HepG2 (cell line): ENCODE data around the gene UBALD1. TPM values are rescaled to one million over a fixed set of nuclear protein-coding genes. Genes with fewer than 3 reads are reported as not detected.

ENCODE experiments used
- ATAC-seq: fragments of 200-7000 bp; cut with Tn5 transposase; 3 replicates; pipeline ENCODE4 v1.9.1; 2020; ENCODE audit warnings: mild to moderate bottlenecking, moderate library complexity
- BruUV-seq: library from RNA; stranded (reverse); fragments of 400-500 nt; replicated peaks from 2 replicates; lab custom pipeline; 2021; lab: Mats Ljungman, UMichigan
- CTCF ChIA-PET: fragments of 300-600 bp; formaldehyde crosslinking; extraction: SDS; loops from one replicate; lab custom pipeline; 2021; ENCODE audit warnings: low total read pairs, inconsistent platforms, low intra/inter-chr PET ratio; lab: Yijun Ruan, JAX
- POLR2A ChIA-PET: fragments of 350-600 bp; sonication (Branson Sonifier 250); formaldehyde crosslinking; loops from one replicate; lab custom pipeline; 2020; ENCODE audit warnings: antibody characterized with exemption, inconsistent platforms; lab: Yijun Ruan, JAX
- DNase-seq: peaks from one replicate; pipeline ENCODE4 v3.0.0-alpha.2; 2015; ENCODE audit warnings: low spot score
- FAIRE-seq: peaks from 3 replicates; lab custom pipeline; 2011; peaks lifted over from hg19 to GRCh38; lab: Jason Lieb, UNC
- H2AFZ ChIP-seq: one replicate; pipeline ENCODE4 v1.6.1; 2011; ENCODE audit warnings: low read length, inconsistent platforms
- H3K27ac ChIP-seq: fragments of 300-600 bp; 3 replicates; pipeline ENCODE4 v1.8.0; 2011; ENCODE audit warnings: mixed run types, mild to moderate bottlenecking, mixed read lengths, low read length, inconsistent platforms; ENCODE audit not compliant: insufficient read depth; ENCODE audit errors: extremely low read length
- H3K27me3 ChIP-seq, 2 experiments: fragments of 200-600 bp in 1 of 2; 2 replicates in 1 of 2; 3 replicates in 1 of 2; pipeline versions ENCODE4 v1.6.0 to v1.8.0; 2011; ENCODE audit warnings: low read length in 2 of 2, mild to moderate bottlenecking in 2 of 2, moderate library complexity in 2 of 2, inconsistent platforms in 1 of 2; ENCODE audit not compliant: insufficient read depth in 2 of 2, control insufficient read depth in 1 of 2
- H3K36me3 ChIP-seq, 2 experiments: fragments of 200-600 bp in 1 of 2; replicated peaks in 1 of 2; 2 replicates in 1 of 2; 3 replicates in 1 of 2; pipeline versions ENCODE4 v1.5.1 to v1.8.0; 2011; ENCODE audit warnings: low read length in 2 of 2, inconsistent platforms in 1 of 2; ENCODE audit not compliant: insufficient read depth in 2 of 2, control insufficient read depth in 1 of 2
- H3K4me1 ChIP-seq: 2 replicates; pipeline ENCODE4 v1.5.1; 2012; ENCODE audit warnings: low read length, inconsistent platforms; ENCODE audit not compliant: insufficient read depth
- H3K4me2 ChIP-seq: 2 replicates; pipeline ENCODE4 v1.6.0; 2011; ENCODE audit warnings: low read depth, low read length, inconsistent platforms
- H3K4me3 ChIP-seq, 3 experiments: fragments of 200-600 bp in 1 of 3; sonication (generic), shearing (Covaris generic) in 1 of 3; replicated peaks in 1 of 3; 2 replicates each; pipeline ENCODE4 v1.5.1; 2011 to 2016; ENCODE audit warnings: low read length in 3 of 3, inconsistent platforms in 2 of 3, low read depth in 2 of 3, mild to moderate bottlenecking in 2 of 3, control low read depth in 1 of 3, mixed read lengths in 1 of 3; ENCODE audit not compliant: insufficient read depth in 1 of 3
- H3K79me2 ChIP-seq: one replicate; pipeline ENCODE4 v1.6.1; 2011; ENCODE audit warnings: low read length, inconsistent platforms; ENCODE audit not compliant: insufficient read depth
- H3K9ac ChIP-seq: 2 replicates; pipeline ENCODE4 v1.6.0; 2011; ENCODE audit warnings: mild to moderate bottlenecking, low read depth, low read length, inconsistent platforms; ENCODE audit not compliant: insufficient read depth
- H3K9me3 ChIP-seq: 2 replicates; pipeline ENCODE4 v1.5.1; 2012; ENCODE audit warnings: mild to moderate bottlenecking, low read length
- H4K20me1 ChIP-seq: 2 replicates; pipeline ENCODE4 v1.6.0; 2011; ENCODE audit warnings: inconsistent platforms, mild to moderate bottlenecking, low read length, moderate library complexity; ENCODE audit not compliant: insufficient read depth
- CCDC6 ChIP-seq: sonication (generic); formaldehyde crosslinking; IDR thresholded peaks from 2 replicates; pipeline ENCODE4 v1.8.1; 2022; ENCODE audit warnings: mild to moderate bottlenecking, missing genetic modification reagents, moderate library complexity
- ELF1 ChIP-seq: sonication (generic); formaldehyde crosslinking; IDR thresholded peaks from 2 replicates; pipeline ENCODE4 v1.4.0; 2020; ENCODE audit warnings: missing genetic modification reagents
- HNF4G ChIP-seq, 2 experiments: sonication (generic) in 1 of 2; formaldehyde crosslinking in 1 of 2; IDR thresholded peaks; 2 replicates each; pipeline versions ENCODE4 v1.4.0 to v1.6.1; 2011 to 2020; ENCODE audit warnings: borderline replicate concordance in 2 of 2, low read depth in 2 of 2, mild to moderate bottlenecking in 2 of 2, low read length in 1 of 2, missing genetic modification reagents in 1 of 2, moderate library complexity in 1 of 2
- HOXA5 ChIP-seq: sonication (generic); formaldehyde crosslinking; IDR thresholded peaks from 2 replicates; pipeline ENCODE4 v1.4.0; 2020; ENCODE audit warnings: missing genetic modification reagents
- HOXD1 ChIP-seq: sonication (generic); formaldehyde crosslinking; IDR thresholded peaks from 2 replicates; pipeline ENCODE4 v1.5.0; 2020; ENCODE audit warnings: missing genetic modification reagents
- MBD4 ChIP-seq: IDR thresholded peaks from 2 replicates; pipeline ENCODE4 v1.6.1; 2012; ENCODE audit warnings: low read length, inconsistent platforms, borderline replicate concordance
- PHF5A ChIP-seq: IDR thresholded peaks from one replicate; pipeline ENCODE4 v1.6.1; 2018; ENCODE audit warnings: low read depth, missing genetic modification reagents; ENCODE audit not compliant: unreplicated experiment
- PHF8 ChIP-seq: sonication (generic); formaldehyde crosslinking; IDR thresholded peaks from 2 replicates; pipeline ENCODE4 v1.5.0; 2020; ENCODE audit warnings: missing genetic modification reagents
- REPIN1 ChIP-seq: sonication (generic); formaldehyde crosslinking; IDR thresholded peaks from 2 replicates; pipeline ENCODE4 v1.8.0; 2022; ENCODE audit warnings: missing genetic modification reagents, low read depth, mild to moderate bottlenecking, borderline replicate concordance
- ZKSCAN8 ChIP-seq: IDR thresholded peaks from 2 replicates; pipeline ENCODE4 v1.6.1; 2016; ENCODE audit warnings: borderline replicate concordance, missing genetic modification reagents, missing compliant biosample characterization
- ZNF143 ChIP-seq: sonication (generic); formaldehyde crosslinking; IDR thresholded peaks from 2 replicates; pipeline ENCODE4 v1.4.0; 2020; ENCODE audit warnings: missing genetic modification reagents
- ZNF501 ChIP-seq: sonication (generic); formaldehyde crosslinking; IDR thresholded peaks from 2 replicates; pipeline ENCODE4 v1.5.1; 2020; ENCODE audit warnings: mild to moderate bottlenecking, moderate library complexity, missing genetic modification reagents
- ZNF567 ChIP-seq: sonication (generic); formaldehyde crosslinking; IDR thresholded peaks from 2 replicates; pipeline ENCODE4 v1.8.1; 2023; ENCODE audit warnings: mild to moderate bottlenecking, missing genetic modification reagents, borderline replicate concordance
- ZNF605 ChIP-seq: sonication (generic); formaldehyde crosslinking; IDR thresholded peaks from 2 replicates; pipeline ENCODE4 v1.8.0; 2022; ENCODE audit warnings: mild to moderate bottlenecking, missing genetic modification reagents
- WGBS: methylation state at CpG from one replicate; pipeline ENCODE4 v1.1.6; 2017; ENCODE audit warnings: low lambda C conversion rate; 5-methylcytosine and 5-hydroxymethylcytosine counted together
- in situ Hi-C: cut with HindIII; loops from 2 replicates; pipeline ENCODE4 v1.10.0; 2017; ENCODE audit warnings: low pct_unique_long_range_greater_than_20kb; ENCODE audit not compliant: extremely low pct_ligation_motif_present
- intact Hi-C: fragments of 100-400 bp; cut with micrococcal nuclease; formaldehyde crosslinking; loops from one replicate; pipeline ENCODE4 v1.10.0; 2022; ENCODE audit not compliant: unreplicated experiment
- polyA plus RNA-seq, 8 experiments: library from polyadenylated mRNA; depleted of rRNA in 3 of 8; stranded (reverse) in 7 of 8; unstranded in 1 of 8; fragments of >200 nt; fragmentation: Illumina TruSeq in 4 of 8; extraction: Trizol in 4 of 8; gene quantifications; 2 replicates each; pipeline versions ENCODE4 v1.2.1 to v1.2.3, GENCODE V29; 2011 to 2016; ENCODE audit warnings: low read depth in 4 of 8, missing spikeins in 1 of 8, mixed read lengths in 1 of 8; ENCODE audit not compliant: insufficient read depth in 1 of 8
- total RNA-seq, 5 experiments: library from RNA; depleted of rRNA; stranded (reverse); fragments of >200 nt; fragmentation: Illumina TruSeq; extraction: Trizol; gene quantifications; 2 replicates each; pipeline ENCODE4 v1.2.3, GENCODE V29; 2016; ENCODE audit warnings: low read depth in 1 of 5
- TF ChIP-seq, protein P1 (sequence below): sonication (generic); formaldehyde crosslinking; IDR thresholded peaks from 2 replicates; pipeline ENCODE4 v1.8.0; 2022; ENCODE audit warnings: missing genetic modification reagents, mild to moderate bottlenecking, inconsistent platforms, borderline replicate concordance
- TF ChIP-seq, protein P2 (sequence below): sonication (generic); formaldehyde crosslinking; IDR thresholded peaks from 2 replicates; pipeline ENCODE4 v1.9.0; 2022; ENCODE audit warnings: low read depth, missing genetic modification reagents
- TF ChIP-seq, protein P3 (sequence below): sonication (generic); formaldehyde crosslinking; IDR thresholded peaks from 2 replicates; pipeline ENCODE4 v1.8.0; 2022; ENCODE audit warnings: missing genetic modification reagents, mild to moderate bottlenecking, borderline replicate concordance

The UBALD1 gene
- total and polyA plus RNA-seq, 2 of the 13 experiments (the other 11 are each of a cell fraction or from before 2014, with no cell fraction given) = 6.8 to 12.3 TPM

DNA sequence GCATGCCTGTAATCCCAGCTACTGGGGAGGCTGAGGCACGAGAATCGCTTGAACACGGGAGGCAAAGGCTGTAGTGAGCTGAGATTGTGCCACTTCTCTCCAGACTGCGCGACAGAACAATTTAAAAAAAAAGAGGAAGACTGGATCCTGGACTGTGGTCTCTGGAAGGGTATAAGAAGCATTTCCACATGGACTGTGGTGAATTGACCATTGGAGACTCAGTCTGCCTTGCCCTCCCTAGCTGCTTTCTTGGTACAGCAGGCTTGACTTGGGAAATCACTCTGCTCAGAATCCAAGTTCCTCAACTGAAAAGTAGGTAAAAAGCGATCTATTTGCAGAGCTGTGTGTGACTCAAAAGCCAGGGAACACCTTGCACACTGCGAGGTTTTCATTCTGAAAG lies 8.9 kb upstream of the UBALD1 start (continued):
- TF ChIP-seq ZNF567 (CRISPR knock-in tag) = no peak
- TF ChIP-seq REPIN1 (CRISPR knock-in tag) = no peak

DNA sequence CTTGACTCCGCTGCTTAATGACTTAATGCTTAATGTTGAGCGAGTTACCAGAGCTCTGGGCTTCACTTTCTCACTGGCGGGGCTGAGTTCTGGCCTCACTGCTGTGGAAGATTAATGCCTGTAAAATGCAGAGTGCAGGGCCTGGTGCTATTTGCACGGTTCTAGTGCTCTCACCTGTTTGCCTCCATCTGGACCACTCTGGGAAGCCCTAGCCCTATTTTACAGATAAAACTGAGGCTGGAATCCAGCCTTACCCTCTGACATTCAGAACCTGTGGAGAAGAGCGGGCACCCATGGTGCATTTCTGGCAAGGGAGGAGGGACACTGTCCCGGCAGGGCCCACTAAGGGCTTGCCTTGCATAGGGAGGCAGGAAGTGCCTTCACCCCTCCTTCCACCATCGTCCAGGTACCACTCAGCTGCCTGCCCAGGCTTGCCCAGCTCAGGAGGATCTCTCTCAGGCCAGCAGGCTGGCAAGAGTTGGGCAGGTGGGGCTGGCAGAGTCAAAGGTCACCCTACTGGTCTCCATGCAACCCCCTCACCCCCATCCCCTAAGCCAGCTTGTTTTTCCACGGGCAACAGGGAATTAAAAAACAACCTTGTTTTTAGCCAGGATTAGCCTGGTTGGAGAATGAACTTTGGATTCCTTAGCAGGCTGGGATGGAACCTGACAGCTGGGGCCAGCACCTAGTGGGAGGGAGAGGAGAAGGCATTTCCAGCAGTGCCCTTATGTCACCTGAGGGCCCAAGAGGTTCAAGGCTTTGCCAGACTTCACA lies 4.1 kb upstream of the UBALD1 start:
- Histone ChIP-seq H3K4me3 (peak overlapping the region; percentile 58 to 88 (median 74)), H2AFZ (peak overlapping the region; percentile 64), H3K36me3 (no peaks in the 10 kb centered on the region), H4K20me1 (peaks cover under 1% of the 10 kb centered on the region; the same call in 1 of the 2 replicates), H3K9me3 (no peaks in the 10 kb centered on the region), H3K4me2 (peak overlapping the region; percentile 97), H3K27me3 (no peaks in the 10 kb centered on the region; a peak in 1 of 5 replicates), H3K79me2 (peaks cover 8% of the 10 kb centered on the region), H3K9ac (peak overlapping the region; percentile 88), H3K4me1 (peaks cover 69% of the 10 kb centered on the region), H3K27ac (peak overlapping the region; percentile 98)
- DNase-seq = peak; percentile 56
- intact Hi-C loops = loop anchor here (10.0 kb wide), 1 partner anchor 336 kb away; the partner anchor contains the start of gene SEC14L5
- ChIA-PET CTCF (no interaction called here), POLR2A (interaction anchor here (0.8 to 3.9 kb wide), 8 partner anchors 13 to 191 kb away, joined by 3 to 39 read pairs (median 4); partner anchors contain the start of genes ANKS3, DNAAF8 and NUDT16L1)
- peak; percentile 71 for FAIRE-seq
- in situ Hi-C loops = loop anchor here (5.0 kb wide), 1 partner anchor 43 kb away; no protein-coding TSS in a partner anchor
- no TSS peak for BruUV-seq
- ATAC-seq = peak; percentile 10
- WGBS = 6% methylated on average over 3 of the region's 8 CpGs
- TF ChIP-seq PHF5A (CRISPR knock-in tag) (peak; percentile 16), HOXD1 (CRISPR knock-in tag) (0 out of 2 replicates have a peak, but pooled peaks have one; percentile 27), HNF4G (IDR thresholded peaks at IDR 0.05; ENCODE audit: borderline replicate concordance, low read depth, low read length) (peak; percentile 41; the same call in 1 of the 2 replicates), HNF4G (CRISPR knock-in tag; IDR thresholded peaks at IDR 0.05; ENCODE audit: borderline replicate concordance, low read depth) (peak; percentile 52), CCDC6 (CRISPR knock-in tag) (0 out of 2 replicates have a peak, but pooled peaks have one; percentile 13), ZNF143 (peak; percentile 49), ZKSCAN8 (CRISPR knock-in tag) (0 out of 2 replicates have a peak, but pooled peaks have one; percentile 14), MBD4 (no peak), ELF1 (0 out of 2 replicates have a peak, but pooled peaks have one; percentile 40), ZNF501 (CRISPR knock-in tag) (0 out of 2 replicates have a peak, but pooled peaks have one; percentile 39), PHF8 (no peak), ZNF605 (CRISPR knock-in tag) (no peak), HOXA5 (CRISPR knock-in tag) (peak; percentile 52; the same call in 1 of the 2 replicates)
- TF ChIP-seq, protein P1, sequence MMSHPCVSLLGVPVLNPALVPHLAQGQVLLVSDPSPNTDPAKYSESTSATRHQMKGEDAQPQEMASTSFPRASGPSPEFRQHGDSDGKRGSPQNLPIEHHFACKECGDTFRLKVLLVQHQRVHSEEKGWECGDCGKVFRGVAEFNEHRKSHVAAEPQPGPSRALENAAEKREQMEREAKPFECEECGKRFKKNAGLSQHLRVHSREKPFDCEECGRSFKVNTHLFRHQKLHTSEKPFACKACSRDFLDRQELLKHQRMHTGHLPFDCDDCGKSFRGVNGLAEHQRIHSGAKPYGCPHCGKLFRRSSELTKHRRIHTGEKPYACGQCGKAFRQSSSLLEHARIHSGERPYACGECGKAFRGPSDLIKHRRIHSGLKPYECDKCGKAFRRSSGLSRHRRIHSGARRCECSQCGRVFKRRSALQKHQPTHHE (CRISPR knock-in tag) = peak; percentile 56; the same call in 1 of the 2 replicates
- TF ChIP-seq, protein P2, sequence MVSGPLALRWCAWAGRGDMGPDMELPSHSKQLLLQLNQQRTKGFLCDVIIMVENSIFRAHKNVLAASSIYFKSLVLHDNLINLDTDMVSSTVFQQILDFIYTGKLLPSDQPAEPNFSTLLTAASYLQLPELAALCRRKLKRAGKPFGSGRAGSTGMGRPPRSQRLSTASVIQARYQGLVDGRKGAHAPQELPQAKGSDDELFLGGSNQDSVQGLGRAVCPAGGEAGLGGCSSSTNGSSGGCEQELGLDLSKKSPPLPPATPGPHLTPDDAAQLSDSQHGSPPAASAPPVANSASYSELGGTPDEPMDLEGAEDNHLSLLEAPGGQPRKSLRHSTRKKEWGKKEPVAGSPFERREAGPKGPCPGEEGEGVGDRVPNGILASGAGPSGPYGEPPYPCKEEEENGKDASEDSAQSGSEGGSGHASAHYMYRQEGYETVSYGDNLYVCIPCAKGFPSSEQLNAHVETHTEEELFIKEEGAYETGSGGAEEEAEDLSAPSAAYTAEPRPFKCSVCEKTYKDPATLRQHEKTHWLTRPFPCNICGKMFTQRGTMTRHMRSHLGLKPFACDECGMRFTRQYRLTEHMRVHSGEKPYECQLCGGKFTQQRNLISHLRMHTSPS (CRISPR knock-in tag) = peak; percentile 95
- TF ChIP-seq, protein P3, sequence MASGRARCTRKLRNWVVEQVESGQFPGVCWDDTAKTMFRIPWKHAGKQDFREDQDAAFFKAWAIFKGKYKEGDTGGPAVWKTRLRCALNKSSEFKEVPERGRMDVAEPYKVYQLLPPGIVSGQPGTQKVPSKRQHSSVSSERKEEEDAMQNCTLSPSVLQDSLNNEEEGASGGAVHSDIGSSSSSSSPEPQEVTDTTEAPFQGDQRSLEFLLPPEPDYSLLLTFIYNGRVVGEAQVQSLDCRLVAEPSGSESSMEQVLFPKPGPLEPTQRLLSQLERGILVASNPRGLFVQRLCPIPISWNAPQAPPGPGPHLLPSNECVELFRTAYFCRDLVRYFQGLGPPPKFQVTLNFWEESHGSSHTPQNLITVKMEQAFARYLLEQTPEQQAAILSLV (CRISPR knock-in tag) = 0 out of 2 replicates have a peak, but pooled peaks have one; percentile 51
